ENCODE measurements around the gene TMEM250.

Gene TMEM250

DNA sequence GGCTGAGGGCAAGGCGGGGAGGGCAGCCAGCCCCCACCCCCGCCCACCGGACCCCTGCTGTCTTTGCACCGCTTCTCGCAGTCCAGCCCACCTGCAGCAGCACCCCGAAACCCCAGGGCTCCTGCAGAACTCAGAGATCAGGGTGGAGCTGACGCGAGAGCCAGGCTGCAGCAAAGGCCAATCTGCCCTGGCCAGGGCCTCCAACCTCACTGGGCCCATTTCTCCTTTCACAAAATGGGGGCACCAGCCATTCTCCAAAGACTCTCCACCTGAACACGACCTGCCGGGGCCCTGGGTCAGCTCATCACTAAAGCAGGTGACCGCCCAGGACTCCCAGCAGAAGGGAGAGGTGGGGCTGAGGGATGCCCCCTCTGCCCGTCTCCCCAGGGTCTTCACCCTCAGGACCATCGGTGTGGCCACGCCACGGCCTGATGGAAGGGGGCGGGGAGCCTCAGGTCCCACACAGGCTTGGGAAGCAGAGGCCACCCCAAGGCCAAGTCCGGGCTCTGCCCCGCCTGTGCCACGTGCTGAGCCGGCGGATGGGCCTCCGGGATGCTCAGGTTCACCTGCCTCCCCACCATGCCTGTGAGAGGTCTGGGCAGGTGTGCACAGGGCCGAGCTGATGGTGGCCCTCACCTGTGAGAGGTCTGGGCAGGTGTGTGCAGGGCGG lies 36.7 kb downstream of the TMEM250 start:
- no peak for DNase-seq (ENCODE audit: low read depth)
- TF ChIP-seq MAX (IDR thresholded peaks at IDR 0.05; ENCODE audit: low read depth, low read length) (no peak), MYC (IDR thresholded peaks at IDR 0.05; ENCODE audit: low read depth, low read length) (no peak), POLR2A (IDR thresholded peaks at IDR 0.05; ENCODE audit: extremely low read depth, insufficient read length) (no peak)
- TF ChIP-seq, protein P1, sequence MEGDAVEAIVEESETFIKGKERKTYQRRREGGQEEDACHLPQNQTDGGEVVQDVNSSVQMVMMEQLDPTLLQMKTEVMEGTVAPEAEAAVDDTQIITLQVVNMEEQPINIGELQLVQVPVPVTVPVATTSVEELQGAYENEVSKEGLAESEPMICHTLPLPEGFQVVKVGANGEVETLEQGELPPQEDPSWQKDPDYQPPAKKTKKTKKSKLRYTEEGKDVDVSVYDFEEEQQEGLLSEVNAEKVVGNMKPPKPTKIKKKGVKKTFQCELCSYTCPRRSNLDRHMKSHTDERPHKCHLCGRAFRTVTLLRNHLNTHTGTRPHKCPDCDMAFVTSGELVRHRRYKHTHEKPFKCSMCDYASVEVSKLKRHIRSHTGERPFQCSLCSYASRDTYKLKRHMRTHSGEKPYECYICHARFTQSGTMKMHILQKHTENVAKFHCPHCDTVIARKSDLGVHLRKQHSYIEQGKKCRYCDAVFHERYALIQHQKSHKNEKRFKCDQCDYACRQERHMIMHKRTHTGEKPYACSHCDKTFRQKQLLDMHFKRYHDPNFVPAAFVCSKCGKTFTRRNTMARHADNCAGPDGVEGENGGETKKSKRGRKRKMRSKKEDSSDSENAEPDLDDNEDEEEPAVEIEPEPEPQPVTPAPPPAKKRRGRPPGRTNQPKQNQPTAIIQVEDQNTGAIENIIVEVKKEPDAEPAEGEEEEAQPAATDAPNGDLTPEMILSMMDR (IDR thresholded peaks at IDR 0.05; ENCODE audit: low read depth, low read length) = no peak
- no peak overlapping the region for H3K4me3 ChIP-seq (ENCODE audit: low read depth, low read length)

GRCh38 chr9:136081113-136081825 lies 37.4 kb downstream of the TMEM250 start:
- H3K4me3 ChIP-seq (ENCODE audit: low read depth, low read length) = no peak overlapping the region
- TF ChIP-seq POLR2A (IDR thresholded peaks at IDR 0.05; ENCODE audit: extremely low read depth, insufficient read length) = no peak
- no peak for TF ChIP-seq MAX (IDR thresholded peaks at IDR 0.05; ENCODE audit: low read depth, low read length)
- no peak for TF ChIP-seq MYC (IDR thresholded peaks at IDR 0.05; ENCODE audit: low read depth, low read length)
- TF ChIP-seq, protein P1 (IDR thresholded peaks at IDR 0.05; ENCODE audit: low read depth, low read length) = no peak
- DNase-seq (ENCODE audit: low read depth) = no peak

- no peak for DNase-seq (ENCODE audit: low read depth)
- TF ChIP-seq MYC (IDR thresholded peaks at IDR 0.05; ENCODE audit: low read depth, low read length) (no peak), POLR2A (IDR thresholded peaks at IDR 0.05; ENCODE audit: extremely low read depth, insufficient read length) (no peak), MAX (IDR thresholded peaks at IDR 0.05; ENCODE audit: low read depth, low read length) (no peak)
- TF ChIP-seq, protein P1 (IDR thresholded peaks at IDR 0.05; ENCODE audit: low read depth, low read length) = no peak
- H3K4me3 ChIP-seq (ENCODE audit: low read depth, low read length) = no peak overlapping the region
Measured at GRCh38 chr9:136080716-136081112, 38.0 kb downstream of the TMEM250 start.

DNA sequence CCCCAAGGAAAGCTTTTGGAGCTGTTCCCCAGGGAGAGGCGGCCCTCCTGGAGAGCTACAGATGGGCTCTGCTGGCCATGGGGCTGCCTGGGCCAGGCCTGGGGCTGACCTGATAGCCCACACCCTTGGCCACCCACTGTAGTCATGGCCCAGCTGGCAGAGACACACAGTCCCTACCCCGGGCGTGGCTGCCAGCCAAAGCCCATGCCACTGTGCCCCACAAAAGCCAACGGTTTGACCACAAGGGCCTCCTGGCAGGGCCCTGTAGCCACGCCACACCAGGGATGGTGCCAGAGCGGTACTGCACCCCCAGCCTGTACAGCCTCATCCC lies 38.8 kb downstream of the TMEM250 start:
- TF ChIP-seq, protein P1 (IDR thresholded peaks at IDR 0.05; ENCODE audit: low read depth, low read length) = no peak
- TF ChIP-seq MYC (IDR thresholded peaks at IDR 0.05; ENCODE audit: low read depth, low read length) (no peak), POLR2A (IDR thresholded peaks at IDR 0.05; ENCODE audit: extremely low read depth, insufficient read length) (no peak), MAX (IDR thresholded peaks at IDR 0.05; ENCODE audit: low read depth, low read length) (no peak)
- DNase-seq (ENCODE audit: low read depth) = no peak
- no peak overlapping the region for H3K4me3 ChIP-seq (ENCODE audit: low read depth, low read length)

GRCh38 chr9:136079211-136079915 lies 39.3 kb downstream of the TMEM250 start:
- H3K4me3 ChIP-seq (ENCODE audit: low read depth, low read length) = no peak overlapping the region
- peak; percentile 41 for DNase-seq (ENCODE audit: low read depth)
- TF ChIP-seq, protein P1 (IDR thresholded peaks at IDR 0.05; ENCODE audit: low read depth, low read length) = no peak
- TF ChIP-seq MAX (IDR thresholded peaks at IDR 0.05; ENCODE audit: low read depth, low read length) (no peak), POLR2A (IDR thresholded peaks at IDR 0.05; ENCODE audit: extremely low read depth, insufficient read length) (no peak), MYC (IDR thresholded peaks at IDR 0.05; ENCODE audit: low read depth, low read length) (no peak)
